WTC11 (cell line): ENCODE results near the gene SPOP. TPM values are rescaled to one million over a fixed set of nuclear protein-coding genes. Genes with fewer than 3 reads are reported as not detected.

ENCODE experiments used
- ATAC-seq: fragments of 200-7000 bp; cut with Tn5 transposase; 2 replicates; pipeline ENCODE4 v1.10.0; 2021; ENCODE audit warnings: mild to moderate bottlenecking, moderate library complexity
- CTCF ChIA-PET: fragments of 300-600 bp; sonication (Branson Sonifier 250); formaldehyde crosslinking; loops from one replicate; lab custom pipeline; 2021; ENCODE audit warnings: antibody characterized with exemption; lab: Charles Lee
- POLR2A ChIA-PET: fragments of 350-600 bp; sonication (Branson Sonifier 250); formaldehyde crosslinking; loops from one replicate; lab custom pipeline; 2021; ENCODE audit warnings: antibody characterized with exemption; lab: Charles Lee
- DNase-seq: peaks from one replicate; pipeline ENCODE4 v3.0.0; 2021; ENCODE audit warnings: low spot score
- H3K27ac Mint-ChIP-seq: 2 replicates; pipeline ENCODE4 v1.8.0; 2021; ENCODE audit warnings: mixed read lengths
- H3K27me3 Mint-ChIP-seq: 2 replicates; pipeline ENCODE4 v1.8.0; 2021; ENCODE audit warnings: low read depth, mild to moderate bottlenecking, moderate library complexity, mixed read lengths
- H3K36me3 Mint-ChIP-seq: 2 replicates; pipeline ENCODE4 v1.8.0; 2021; ENCODE audit warnings: mixed read lengths
- H3K4me1 Mint-ChIP-seq: 2 replicates; pipeline ENCODE4 v1.8.0; 2022; ENCODE audit warnings: mixed read lengths
- H3K4me3 Mint-ChIP-seq: 2 replicates; pipeline ENCODE4 v1.8.0; 2021; ENCODE audit warnings: mild to moderate bottlenecking, moderate library complexity, mixed read lengths
- H3K9me3 Mint-ChIP-seq: 2 replicates; pipeline ENCODE4 v1.8.0; 2021; ENCODE audit warnings: mixed read lengths
- AFF4 ChIP-seq: sonication (generic); formaldehyde crosslinking; IDR thresholded peaks from 2 replicates; pipeline ENCODE4 v1.8.1; 2023; ENCODE audit warnings: mild to moderate bottlenecking, missing genetic modification reagents, borderline replicate concordance
- ARID4B ChIP-seq: sonication (generic); formaldehyde crosslinking; IDR thresholded peaks from 2 replicates; pipeline ENCODE4 v1.8.0; 2023; ENCODE audit warnings: missing genetic modification reagents, mild to moderate bottlenecking, borderline replicate concordance
- CREB1 ChIP-seq: sonication (generic); formaldehyde crosslinking; IDR thresholded peaks from 2 replicates; pipeline ENCODE4 v1.8.0; 2023; ENCODE audit warnings: mild to moderate bottlenecking, missing genetic modification reagents
- ESRRA ChIP-seq: sonication (generic); formaldehyde crosslinking; IDR thresholded peaks from 2 replicates; pipeline ENCODE4 v1.8.1; 2022; ENCODE audit warnings: mild to moderate bottlenecking, missing genetic modification reagents, borderline replicate concordance
- FOXJ3 ChIP-seq: sonication (generic); formaldehyde crosslinking; IDR thresholded peaks from 2 replicates; pipeline ENCODE4 v1.9.0; 2021; ENCODE audit warnings: missing genetic modification reagents, mild to moderate bottlenecking, borderline replicate concordance
- IRF2 ChIP-seq: sonication (generic); formaldehyde crosslinking; IDR thresholded peaks from 2 replicates; pipeline ENCODE4 v1.8.0; 2022; ENCODE audit warnings: low read depth, missing genetic modification reagents, borderline replicate concordance
- MLX ChIP-seq: sonication (generic); formaldehyde crosslinking; IDR thresholded peaks from 2 replicates; pipeline ENCODE4 v1.8.1; 2023; ENCODE audit warnings: mild to moderate bottlenecking, missing genetic modification reagents, moderate library complexity
- MYBL2 ChIP-seq: sonication (generic); formaldehyde crosslinking; IDR thresholded peaks from 2 replicates; pipeline ENCODE4 v1.8.1; 2023; ENCODE audit warnings: mild to moderate bottlenecking, moderate library complexity, missing genetic modification reagents
- NFATC4 ChIP-seq: fragments of 250-450 bp; sonication (Bioruptor Pico); IDR thresholded peaks from 2 replicates; pipeline ENCODE4 v1.9.0; 2021; ENCODE audit warnings: mild to moderate bottlenecking
- NR3C1 ChIP-seq: sonication (generic); formaldehyde crosslinking; conservative IDR thresholded peaks from 2 replicates; pipeline ENCODE4 v1.8.1; 2023; ENCODE audit warnings: low read depth, mild to moderate bottlenecking, missing genetic modification reagents
- SMAD3 ChIP-seq: sonication (generic); formaldehyde crosslinking; IDR thresholded peaks from 2 replicates; pipeline ENCODE4 v1.8.0; 2022; ENCODE audit warnings: missing genetic modification reagents, mild to moderate bottlenecking, borderline replicate concordance
- TCF7 ChIP-seq: sonication (generic); formaldehyde crosslinking; IDR thresholded peaks from 2 replicates; pipeline ENCODE4 v1.8.0; 2022; ENCODE audit warnings: mild to moderate bottlenecking, low read depth, missing genetic modification reagents, moderate library complexity
- TEAD1 ChIP-seq: sonication (generic); formaldehyde crosslinking; IDR thresholded peaks from 2 replicates; pipeline ENCODE4 v1.8.0; 2022; ENCODE audit warnings: mild to moderate bottlenecking, missing genetic modification reagents
- TP53 ChIP-seq: sonication (generic); formaldehyde crosslinking; IDR thresholded peaks from 2 replicates; pipeline ENCODE4 v1.8.1; 2023; ENCODE audit warnings: mild to moderate bottlenecking, missing genetic modification reagents
- ZBTB21 ChIP-seq: sonication (generic); formaldehyde crosslinking; IDR thresholded peaks from 2 replicates; pipeline ENCODE4 v1.8.1; 2023; ENCODE audit warnings: mild to moderate bottlenecking, missing genetic modification reagents, borderline replicate concordance
- ZNF121 ChIP-seq: sonication (generic); formaldehyde crosslinking; IDR thresholded peaks from 2 replicates; pipeline ENCODE4 v1.8.0; 2023; ENCODE audit warnings: missing genetic modification reagents
- ZNF317 ChIP-seq: sonication (generic); formaldehyde crosslinking; IDR thresholded peaks from 2 replicates; pipeline ENCODE4 v1.8.1; 2023; ENCODE audit warnings: low read depth, mild to moderate bottlenecking, moderate library complexity, missing genetic modification reagents, borderline replicate concordance
- ZNF512 ChIP-seq: sonication (generic); formaldehyde crosslinking; IDR thresholded peaks from 2 replicates; pipeline ENCODE4 v1.8.1; 2022; ENCODE audit warnings: missing genetic modification reagents, borderline replicate concordance
- total RNA-seq: library from RNA; stranded (reverse); gene quantifications from 3 replicates; pipeline ENCODE4 v1.2.3, GENCODE V29; 2021

SPOP gene
- total RNA-seq, 1 experiment from 2014 or later = 19.2 TPM

GRCh38 chr17:49638818-49639217 lies 39.1 kb downstream of the SPOP start:
- TF ChIP-seq ZNF121 (CRISPR knock-in tag) = no peak
- TF ChIP-seq IRF2 (CRISPR knock-in tag) = no peak
- no peak for TF ChIP-seq AFF4 (CRISPR knock-in tag)
- TF ChIP-seq TP53 (CRISPR knock-in tag) = no peak
- TF ChIP-seq MYBL2 (CRISPR knock-in tag) = no peak
- no peak for TF ChIP-seq FOXJ3 (CRISPR knock-in tag)
- no peak for TF ChIP-seq ZBTB21 (CRISPR knock-in tag)
- TF ChIP-seq TEAD1 (CRISPR knock-in tag) = no peak
- TF ChIP-seq MLX (CRISPR knock-in tag) = no peak
- TF ChIP-seq ZNF317 = no peak
- TF ChIP-seq NFATC4 = no peak
- TF ChIP-seq ESRRA (CRISPR knock-in tag) = no peak
- TF ChIP-seq ZNF512 = no peak
- TF ChIP-seq SMAD3 (CRISPR knock-in tag) = no peak
- H3K27me3 Mint-ChIP-seq = no peaks in the 10 kb centered on the region
- POLR2A ChIA-PET = no interaction called here
- no peak overlapping the region for H3K4me3 Mint-ChIP-seq
- peaks cover 13% of the 10 kb centered on the region for H3K9me3 Mint-ChIP-seq
- ATAC-seq (no peak), DNase-seq (no peak)
- H3K36me3 Mint-ChIP-seq = peaks cover 15% of the 10 kb centered on the region
- no peak overlapping the region for H3K27ac Mint-ChIP-seq
- CTCF ChIA-PET = no interaction called here
- H3K4me1 Mint-ChIP-seq = peaks cover 22% of the 10 kb centered on the region

- Mint-ChIP-seq H3K4me1 (peaks cover 31% of the 10 kb centered on the region), H3K27ac (no peak overlapping the region), H3K36me3 (peaks cover 15% of the 10 kb centered on the region), H3K9me3 (peaks cover 13% of the 10 kb centered on the region), H3K27me3 (no peaks in the 10 kb centered on the region), H3K4me3 (no peak overlapping the region)
- DNase-seq (no peak), ATAC-seq (no peak)
- POLR2A ChIA-PET = interaction anchor here (0.6 kb wide), 1 partner anchor 9 kb away, joined by 3 read pairs; no protein-coding TSS in a partner anchor
- CTCF ChIA-PET = interaction anchor here (0.7 kb wide), 1 partner anchor 62 kb away, joined by 3 read pairs; no protein-coding TSS in a partner anchor
- TF ChIP-seq NR3C1 (CRISPR knock-in tag) (no peak), ZNF121 (CRISPR knock-in tag) (peak; percentile 52; the same call in 1 of the 2 replicates), TCF7 (CRISPR knock-in tag) (no peak), CREB1 (CRISPR knock-in tag) (no peak), ARID4B (no peak)
Observed at GRCh38 chr17:49637739-49638138, 40.2 kb downstream of the SPOP start.
